ENCODE results near the gene DCAF7. TPM values are rescaled to one million over a fixed set of nuclear protein-coding genes. Genes with fewer than 3 reads are reported as not detected.

The DCAF7 gene
- total RNA-seq, 2 experiments from 2014 or later = 11.3 to 11.9 TPM

GRCh38 chr17:63621684-63622573, 71.7 kb downstream of the DCAF7 start, which contains the start of gene MAP3K3:
TSS of gene MAP3K3 (plus strand) at chr17:63622417. CDS start at chr17:63622760, 343 bp downstream.
- CTCF ChIA-PET = interaction anchor here (0.6 to 2.9 kb wide), 11 partner anchors 9 to 227 kb away, joined by 3 to 13 read pairs (median 3); partner anchors contain the start of gene CYB561
- Histone ChIP-seq H3K4me3 (ENCODE audit: low read length) (peak within 1 kb of the TSS; percentile 72), H3K36me3 (ENCODE audit: insufficient read depth, low read length) (no peaks in the 10 kb centered on the region), H3K4me1 (ENCODE audit: insufficient read depth, low read length) (peaks cover 25% of the 10 kb centered on the region), H3K9me3 (ENCODE audit: control insufficient read depth in 1 of 2, insufficient read depth in 1 of 2, low read length in 2 of 2) (no peaks in the 10 kb centered on the region), H3K27me3 (ENCODE audit: control insufficient read depth in 1 of 2, insufficient read depth in 2 of 2, low read length in 2 of 2) (no peaks in the 10 kb centered on the region), H3K27ac (ENCODE audit: low read depth in 1 of 2, low read length in 2 of 2) (peak within 1 kb of the TSS; percentile 51 to 69)
- H3K4me1 Mint-ChIP-seq (ENCODE audit: low read depth) = peaks cover 44% of the 10 kb centered on the region
- peak; percentile 90 for ATAC-seq (ENCODE audit: poor library complexity)
- POLR2A ChIA-PET = interaction anchor here (0.5 to 3.1 kb wide), 41 partner anchors 10 to 1019 kb away, joined by 3 to 69 read pairs (median 6); partner anchors contain the start of genes ACE, CCDC47, CYB561 and DCAF7
- H3K27me3 Mint-ChIP-seq = no peaks in the 10 kb centered on the region
- intact Hi-C loops (cut with DNase I, micrococcal nuclease) = loop anchor here (2.0 to 10.0 kb wide), 9 partner anchors 77 to 885 kb away; partner anchors contain the start of genes SMARCD2 (in 2 of the 2), CCDC47 (in 1 of the 2), CEP95 (in 1 of the 2) and DDX42 (in 1 of the 2)
- H3K4me3 Mint-ChIP-seq = peak within 1 kb of the TSS; percentile 99
- DNase-seq = peak; percentile 91 to 100 (median 95)
- TF ChIP-seq, protein P1, sequence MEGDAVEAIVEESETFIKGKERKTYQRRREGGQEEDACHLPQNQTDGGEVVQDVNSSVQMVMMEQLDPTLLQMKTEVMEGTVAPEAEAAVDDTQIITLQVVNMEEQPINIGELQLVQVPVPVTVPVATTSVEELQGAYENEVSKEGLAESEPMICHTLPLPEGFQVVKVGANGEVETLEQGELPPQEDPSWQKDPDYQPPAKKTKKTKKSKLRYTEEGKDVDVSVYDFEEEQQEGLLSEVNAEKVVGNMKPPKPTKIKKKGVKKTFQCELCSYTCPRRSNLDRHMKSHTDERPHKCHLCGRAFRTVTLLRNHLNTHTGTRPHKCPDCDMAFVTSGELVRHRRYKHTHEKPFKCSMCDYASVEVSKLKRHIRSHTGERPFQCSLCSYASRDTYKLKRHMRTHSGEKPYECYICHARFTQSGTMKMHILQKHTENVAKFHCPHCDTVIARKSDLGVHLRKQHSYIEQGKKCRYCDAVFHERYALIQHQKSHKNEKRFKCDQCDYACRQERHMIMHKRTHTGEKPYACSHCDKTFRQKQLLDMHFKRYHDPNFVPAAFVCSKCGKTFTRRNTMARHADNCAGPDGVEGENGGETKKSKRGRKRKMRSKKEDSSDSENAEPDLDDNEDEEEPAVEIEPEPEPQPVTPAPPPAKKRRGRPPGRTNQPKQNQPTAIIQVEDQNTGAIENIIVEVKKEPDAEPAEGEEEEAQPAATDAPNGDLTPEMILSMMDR (IDR thresholded peaks at IDR 0.05) = no peak
- no peaks in the 10 kb centered on the region for H3K9me3 Mint-ChIP-seq
- H3K27ac Mint-ChIP-seq = peak within 1 kb of the TSS; percentile 88
- peaks cover 14% of the 10 kb centered on the region for H3K36me3 Mint-ChIP-seq (ENCODE audit: low read depth)

- peak overlapping the region; percentile 99 for H3K4me3 Mint-ChIP-seq
- peak overlapping the region; percentile 72 for H3K4me3 ChIP-seq (ENCODE audit: low read length)
- H3K4me1 ChIP-seq (ENCODE audit: insufficient read depth, low read length) = peaks cover 25% of the 10 kb centered on the region
- no peaks in the 10 kb centered on the region for H3K9me3 Mint-ChIP-seq
- H3K36me3 Mint-ChIP-seq (ENCODE audit: low read depth) = peaks cover 17% of the 10 kb centered on the region
- ATAC-seq (ENCODE audit: poor library complexity) = peak; percentile 12
- no peak overlapping the region for H3K27ac ChIP-seq (ENCODE audit: low read depth in 1 of 2, low read length in 2 of 2)
- H3K27ac Mint-ChIP-seq = peak overlapping the region; percentile 88
- no peaks in the 10 kb centered on the region for H3K27me3 ChIP-seq (ENCODE audit: control insufficient read depth in 1 of 2, insufficient read depth in 2 of 2, low read length in 2 of 2)
- H3K4me1 Mint-ChIP-seq (ENCODE audit: low read depth) = peaks cover 49% of the 10 kb centered on the region
- ChIA-PET POLR2A (interaction anchor here (0.5 to 3.1 kb wide), 41 partner anchors 11 to 1018 kb away, joined by 3 to 69 read pairs (median 5); partner anchors contain the start of genes ACE, CCDC47, CYB561 and DCAF7), CTCF (interaction anchor here (1.1 to 2.9 kb wide), 4 partner anchors 10 to 197 kb away, joined by 3 to 13 read pairs (median 4); no protein-coding TSS in a partner anchor)
- H3K9me3 ChIP-seq (ENCODE audit: control insufficient read depth in 1 of 2, insufficient read depth in 1 of 2, low read length in 2 of 2) = no peaks in the 10 kb centered on the region
- TF ChIP-seq, protein P1 (IDR thresholded peaks at IDR 0.05) = no peak
- no peaks in the 10 kb centered on the region for H3K27me3 Mint-ChIP-seq
- intact Hi-C loops (cut with DNase I, micrococcal nuclease) = loop anchor here (2.0 to 10.0 kb wide), 9 partner anchors 76 to 885 kb away; partner anchors contain the start of genes SMARCD2 (in 2 of the 2), CCDC47 (in 1 of the 2), CEP95 (in 1 of the 2) and DDX42 (in 1 of the 2)
- peak; percentile 26 to 78 (median 52) for DNase-seq
- no peaks in the 10 kb centered on the region for H3K36me3 ChIP-seq (ENCODE audit: insufficient read depth, low read length)
Measured at GRCh38 chr17:63622574-63623390, 72.5 kb downstream of the DCAF7 start.
